ENCODE results near the gene RHOH. TPM values are rescaled to one million over a fixed set of nuclear protein-coding genes. Genes with fewer than 3 reads are reported as not detected.

Gene RHOH
- polyA plus RNA-seq, 1 experiment = not detected

GRCh38 chr4:40265910-40266274 lies 69.1 kb downstream of the RHOH start:
- Histone ChIP-seq H3K36me3 (ENCODE audit: control insufficient read depth, insufficient read depth, low read length) (no peaks in the 10 kb centered on the region), H3K4me3 (ENCODE audit: low read depth, low read length) (no peak overlapping the region), H3K27me3 (ENCODE audit: control insufficient read depth, insufficient read depth, low read length) (peaks cover 8% of the 10 kb centered on the region)
- TF ChIP-seq, protein P1, sequence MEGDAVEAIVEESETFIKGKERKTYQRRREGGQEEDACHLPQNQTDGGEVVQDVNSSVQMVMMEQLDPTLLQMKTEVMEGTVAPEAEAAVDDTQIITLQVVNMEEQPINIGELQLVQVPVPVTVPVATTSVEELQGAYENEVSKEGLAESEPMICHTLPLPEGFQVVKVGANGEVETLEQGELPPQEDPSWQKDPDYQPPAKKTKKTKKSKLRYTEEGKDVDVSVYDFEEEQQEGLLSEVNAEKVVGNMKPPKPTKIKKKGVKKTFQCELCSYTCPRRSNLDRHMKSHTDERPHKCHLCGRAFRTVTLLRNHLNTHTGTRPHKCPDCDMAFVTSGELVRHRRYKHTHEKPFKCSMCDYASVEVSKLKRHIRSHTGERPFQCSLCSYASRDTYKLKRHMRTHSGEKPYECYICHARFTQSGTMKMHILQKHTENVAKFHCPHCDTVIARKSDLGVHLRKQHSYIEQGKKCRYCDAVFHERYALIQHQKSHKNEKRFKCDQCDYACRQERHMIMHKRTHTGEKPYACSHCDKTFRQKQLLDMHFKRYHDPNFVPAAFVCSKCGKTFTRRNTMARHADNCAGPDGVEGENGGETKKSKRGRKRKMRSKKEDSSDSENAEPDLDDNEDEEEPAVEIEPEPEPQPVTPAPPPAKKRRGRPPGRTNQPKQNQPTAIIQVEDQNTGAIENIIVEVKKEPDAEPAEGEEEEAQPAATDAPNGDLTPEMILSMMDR (IDR thresholded peaks at IDR 0.05; ENCODE audit: insufficient read depth, low read depth, low read length) = no peak
- CTCF ChIA-PET = no interaction called here
- DNase-seq (ENCODE audit: low read depth) = no peak
- POLR2A ChIA-PET = no interaction called here

DNA sequence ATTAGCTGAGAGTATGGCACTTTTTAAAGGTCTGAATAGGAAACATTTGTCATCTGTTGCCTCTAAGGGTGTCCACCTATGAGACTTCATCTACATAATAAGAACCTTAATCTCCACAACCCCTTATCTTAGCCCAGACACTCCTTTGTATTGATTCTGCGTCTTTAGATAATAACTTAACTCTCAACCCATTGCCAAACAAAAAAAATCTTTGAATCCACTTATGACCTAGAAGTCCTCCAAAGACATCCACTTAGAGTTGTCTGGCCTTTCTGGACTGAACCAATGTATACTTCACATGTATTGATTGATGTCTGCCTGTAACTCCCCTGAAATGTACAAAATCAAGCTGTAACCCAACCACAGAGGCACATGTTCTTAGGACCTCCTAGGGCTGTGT lies 72.3 kb downstream of the RHOH start:
- Histone ChIP-seq H3K4me3 (ENCODE audit: low read depth, low read length) (no peak overlapping the region), H3K36me3 (ENCODE audit: control insufficient read depth, insufficient read depth, low read length) (no peaks in the 10 kb centered on the region), H3K27me3 (ENCODE audit: control insufficient read depth, insufficient read depth, low read length) (peaks cover 6% of the 10 kb centered on the region)
- TF ChIP-seq, protein P1 (IDR thresholded peaks at IDR 0.05; ENCODE audit: insufficient read depth, low read depth, low read length) = no peak
- POLR2A ChIA-PET = no interaction called here
- CTCF ChIA-PET = no interaction called here
- no peak for DNase-seq (ENCODE audit: low read depth)

DNA sequence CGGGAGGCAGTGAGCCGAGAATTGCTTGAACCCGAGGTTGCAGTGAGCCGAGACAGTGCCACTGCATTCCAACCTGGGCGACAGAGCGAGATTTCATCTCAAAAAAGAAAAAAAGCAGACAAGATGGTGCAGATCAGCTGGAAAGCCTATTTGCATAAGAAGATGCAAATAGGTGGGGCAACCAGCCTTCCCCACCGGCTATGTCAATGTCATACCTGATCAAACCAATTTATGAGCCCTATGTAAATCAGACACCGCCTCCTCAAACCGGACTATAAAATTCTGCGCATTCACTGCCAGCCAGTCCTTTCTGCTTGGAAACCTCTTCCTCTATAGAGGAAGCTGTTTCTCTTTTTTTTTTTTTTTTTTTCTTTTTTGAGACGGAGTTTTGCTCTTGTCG lies 73.8 kb downstream of the RHOH start:
- DNase-seq (ENCODE audit: low read depth) = no peak
- H3K4me3 ChIP-seq (ENCODE audit: low read depth, low read length) = no peak overlapping the region
- ChIA-PET POLR2A (no interaction called here), CTCF (interaction anchor here (1.0 kb wide), 1 partner anchor 37 kb away, joined by 3 read pairs; no protein-coding TSS in a partner anchor)
- H3K36me3 ChIP-seq (ENCODE audit: control insufficient read depth, insufficient read depth, low read length) = no peaks in the 10 kb centered on the region
- TF ChIP-seq, protein P1 (IDR thresholded peaks at IDR 0.05; ENCODE audit: insufficient read depth, low read depth, low read length) = no peak
- H3K27me3 ChIP-seq (ENCODE audit: control insufficient read depth, insufficient read depth, low read length) = peaks cover 4% of the 10 kb centered on the region

GRCh38 chr4:40275065-40275730 lies 78.4 kb downstream of the RHOH start:
- no peak for DNase-seq (ENCODE audit: low read depth)
- POLR2A ChIA-PET = no interaction called here
- peaks cover 3% of the 10 kb centered on the region for H3K27me3 ChIP-seq (ENCODE audit: control insufficient read depth, insufficient read depth, low read length)
- H3K4me3 ChIP-seq (ENCODE audit: low read depth, low read length) = no peak overlapping the region
- TF ChIP-seq, protein P1 (IDR thresholded peaks at IDR 0.05; ENCODE audit: insufficient read depth, low read depth, low read length) = no peak
- CTCF ChIA-PET = no interaction called here
- H3K36me3 ChIP-seq (ENCODE audit: control insufficient read depth, insufficient read depth, low read length) = no peaks in the 10 kb centered on the region

GRCh38 chr4:40276546-40276945 lies 79.7 kb downstream of the RHOH start:
- H3K4me3 ChIP-seq (ENCODE audit: low read depth, low read length) = no peak overlapping the region
- CTCF ChIA-PET = no interaction called here
- H3K36me3 ChIP-seq (ENCODE audit: control insufficient read depth, insufficient read depth, low read length) = no peaks in the 10 kb centered on the region
- peaks cover 3% of the 10 kb centered on the region for H3K27me3 ChIP-seq (ENCODE audit: control insufficient read depth, insufficient read depth, low read length)
- TF ChIP-seq, protein P1 (IDR thresholded peaks at IDR 0.05; ENCODE audit: insufficient read depth, low read depth, low read length) = no peak
- POLR2A ChIA-PET = no interaction called here
- no peak for DNase-seq (ENCODE audit: low read depth)
